GM10266 (cell line): ENCODE measurements around the gene FGF19.

Source experiments
- DNase-seq: peaks from one replicate; pipeline ENCODE4 v3.0.0; 2012; ENCODE audit errors: extremely low spot score
- TF ChIP-seq, protein P1 (sequence below): IDR thresholded peaks from 2 replicates; pipeline ENCODE4 v1.5.1; 2012; ENCODE audit warnings: mild to moderate bottlenecking, low read depth; ENCODE audit not compliant: control insufficient read depth, insufficient read depth; ENCODE audit errors: missing control alignments

FGF19 gene

GRCh38 chr11:69650081-69650831 is 53.6 kb downstream of the FGF19 start:
- no peak for DNase-seq
- TF ChIP-seq, protein P1, sequence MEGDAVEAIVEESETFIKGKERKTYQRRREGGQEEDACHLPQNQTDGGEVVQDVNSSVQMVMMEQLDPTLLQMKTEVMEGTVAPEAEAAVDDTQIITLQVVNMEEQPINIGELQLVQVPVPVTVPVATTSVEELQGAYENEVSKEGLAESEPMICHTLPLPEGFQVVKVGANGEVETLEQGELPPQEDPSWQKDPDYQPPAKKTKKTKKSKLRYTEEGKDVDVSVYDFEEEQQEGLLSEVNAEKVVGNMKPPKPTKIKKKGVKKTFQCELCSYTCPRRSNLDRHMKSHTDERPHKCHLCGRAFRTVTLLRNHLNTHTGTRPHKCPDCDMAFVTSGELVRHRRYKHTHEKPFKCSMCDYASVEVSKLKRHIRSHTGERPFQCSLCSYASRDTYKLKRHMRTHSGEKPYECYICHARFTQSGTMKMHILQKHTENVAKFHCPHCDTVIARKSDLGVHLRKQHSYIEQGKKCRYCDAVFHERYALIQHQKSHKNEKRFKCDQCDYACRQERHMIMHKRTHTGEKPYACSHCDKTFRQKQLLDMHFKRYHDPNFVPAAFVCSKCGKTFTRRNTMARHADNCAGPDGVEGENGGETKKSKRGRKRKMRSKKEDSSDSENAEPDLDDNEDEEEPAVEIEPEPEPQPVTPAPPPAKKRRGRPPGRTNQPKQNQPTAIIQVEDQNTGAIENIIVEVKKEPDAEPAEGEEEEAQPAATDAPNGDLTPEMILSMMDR, result no peak

DNA sequence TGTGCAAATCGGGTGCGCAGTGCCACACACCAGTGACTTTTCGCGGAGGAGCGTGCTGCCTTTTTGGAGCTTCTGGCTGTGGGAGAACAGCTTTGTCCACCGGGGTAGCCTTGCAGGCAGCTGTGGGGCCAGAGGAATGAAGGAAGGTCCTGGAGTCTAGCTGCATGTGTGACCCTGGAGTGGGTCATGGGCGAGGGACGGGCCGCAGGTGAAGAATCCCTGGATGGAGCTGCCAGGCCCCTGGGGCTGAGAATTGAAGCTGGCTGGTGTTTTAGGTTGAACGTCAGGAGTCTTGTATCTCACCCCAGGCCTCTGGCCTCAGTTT is 54.3 kb downstream of the FGF19 start:
- TF ChIP-seq, protein P1, result no peak
- no peak for DNase-seq

DNA sequence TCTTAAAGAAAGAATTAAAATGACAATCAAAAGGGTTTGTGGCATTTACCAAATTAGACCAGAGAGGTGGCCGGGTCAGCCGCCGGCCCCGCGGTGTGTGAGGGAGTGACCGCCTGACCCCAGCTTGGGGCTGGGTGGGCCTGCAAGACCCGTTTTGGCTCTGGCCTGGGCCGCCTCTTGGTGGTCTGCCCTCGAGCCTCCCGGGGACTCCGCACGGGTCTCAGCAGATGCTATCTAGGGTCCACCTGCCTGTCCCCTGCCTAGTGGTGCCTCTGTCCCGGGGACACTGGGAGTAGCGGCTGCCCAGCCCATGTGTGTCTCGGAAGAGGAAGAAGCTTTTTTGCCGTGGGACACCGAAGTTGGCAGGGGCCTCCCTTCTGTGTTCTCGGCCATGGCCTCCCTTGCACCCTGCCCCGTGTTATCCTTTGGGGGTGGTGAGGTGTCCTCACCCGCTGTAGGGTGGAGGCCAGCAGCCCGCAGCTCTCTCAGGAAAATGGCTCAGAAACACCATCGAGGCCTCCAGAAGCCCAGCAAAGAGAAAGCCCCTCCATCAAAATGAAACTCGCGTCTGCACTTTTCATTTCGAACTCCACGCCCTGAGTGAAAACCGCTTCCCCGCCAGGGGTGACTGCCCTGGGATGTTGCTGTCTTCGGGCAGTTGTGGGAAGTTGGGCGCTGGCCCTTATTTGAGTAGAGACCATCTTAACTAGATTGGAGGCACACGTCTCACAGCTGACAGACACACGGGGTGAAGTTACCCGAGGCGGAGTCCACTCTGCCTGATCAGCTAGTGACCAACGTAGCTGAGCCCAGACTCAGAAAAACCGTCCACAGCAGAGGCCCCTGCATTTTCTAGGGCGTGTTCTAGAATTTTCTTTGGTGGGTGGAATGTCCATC is 54.9 kb downstream of the FGF19 start:
- TF ChIP-seq, protein P1, result no peak
- DNase-seq, result no peak
